MV-4-11 (cell line): Measurements from ENCODE around the gene SEC63.
A peak's percentile ranks its signal among the peaks of the same experiment; 100 is the strongest.
"Not testable (repeated sequence)": the region's sequence is repeated elsewhere in the genome, so short reads cannot be mapped to it uniquely, and the experiment has no call there.

ENCODE experiments used
- DNase-seq: peaks from one replicate; lab custom pipeline; 2025; lab: John Stamatoyannopoulos, UW

Gene SEC63

GRCh38 chr6:107931894-107932293 lies 26.1 kb downstream of the SEC63 start:
- no peak for DNase-seq

GRCh38 chr6:107928984-107929383 lies 29.0 kb downstream of the SEC63 start:
- DNase-seq, result no peak

GRCh38 chr6:107926697-107927544 lies 31.1 kb downstream of the SEC63 start:
- DNase-seq, result not testable (repeated sequence)

GRCh38 chr6:107917451-107918375 lies 40.3 kb downstream of the SEC63 start:
- no peak for DNase-seq

- DNase-seq, result not testable (repeated sequence)
These were observed 41.0 kb downstream of the SEC63 start for GRCh38 chr6:107916961-107917360.

- no peak for DNase-seq
These were observed 46.3 kb downstream of the SEC63 start for GRCh38 chr6:107911692-107912091.

GRCh38 chr6:107894809-107895396 lies 63.1 kb downstream of the SEC63 start:
- DNase-seq, result peak; percentile 48

GRCh38 chr6:107890431-107890830 lies 67.6 kb downstream of the SEC63 start:
- not testable (repeated sequence) for DNase-seq

GRCh38 chr6:107885950-107886349 lies 72.1 kb downstream of the SEC63 start:
- not testable (repeated sequence) for DNase-seq

- no peak for DNase-seq
These were observed 78.1 kb downstream of the SEC63 start for GRCh38 chr6:107879941-107880340.

- DNase-seq, result peak; percentile 80
These were observed 80.0 kb downstream of the SEC63 start for GRCh38 chr6:107877968-107878367.

GRCh38 chr6:107871976-107872375 lies 86.0 kb downstream of the SEC63 start:
- no peak for DNase-seq

GRCh38 chr6:107871512-107871911 lies 86.5 kb downstream of the SEC63 start:
- DNase-seq, result not testable (repeated sequence)

GRCh38 chr6:107871016-107871415 lies 87.0 kb downstream of the SEC63 start:
- DNase-seq, result no peak

GRCh38 chr6:107870381-107870780 lies 87.6 kb downstream of the SEC63 start:
- DNase-seq, result no peak

- DNase-seq, result no peak
These were observed 88.1 kb downstream of the SEC63 start for GRCh38 chr6:107869871-107870270.

- DNase-seq, result no peak
These were observed 89.0 kb downstream of the SEC63 start for GRCh38 chr6:107868867-107869611.

GRCh38 chr6:107867302-107867615 lies 90.7 kb downstream of the SEC63 start:
- no peak for DNase-seq

- DNase-seq, result peak; percentile 29
These were observed 91.3 kb downstream of the SEC63 start for GRCh38 chr6:107866606-107867301.

GRCh38 chr6:107864226-107865127 lies 93.5 kb downstream of the SEC63 start:
- DNase-seq, result no peak
